GM18517 (cell line): ENCODE data around the gene MVB12A.
A peak's percentile ranks its signal among the peaks of the same experiment; 100 is the strongest.

Source experiments
- ATAC-seq: cut with Tn5 transposase; IDR thresholded peaks from one replicate; pipeline ENCODE4 v1.9.1; 2021; ENCODE audit warnings: mild to moderate bottlenecking, moderate library complexity; ENCODE audit not compliant: unreplicated experiment

The MVB12A gene

DNA sequence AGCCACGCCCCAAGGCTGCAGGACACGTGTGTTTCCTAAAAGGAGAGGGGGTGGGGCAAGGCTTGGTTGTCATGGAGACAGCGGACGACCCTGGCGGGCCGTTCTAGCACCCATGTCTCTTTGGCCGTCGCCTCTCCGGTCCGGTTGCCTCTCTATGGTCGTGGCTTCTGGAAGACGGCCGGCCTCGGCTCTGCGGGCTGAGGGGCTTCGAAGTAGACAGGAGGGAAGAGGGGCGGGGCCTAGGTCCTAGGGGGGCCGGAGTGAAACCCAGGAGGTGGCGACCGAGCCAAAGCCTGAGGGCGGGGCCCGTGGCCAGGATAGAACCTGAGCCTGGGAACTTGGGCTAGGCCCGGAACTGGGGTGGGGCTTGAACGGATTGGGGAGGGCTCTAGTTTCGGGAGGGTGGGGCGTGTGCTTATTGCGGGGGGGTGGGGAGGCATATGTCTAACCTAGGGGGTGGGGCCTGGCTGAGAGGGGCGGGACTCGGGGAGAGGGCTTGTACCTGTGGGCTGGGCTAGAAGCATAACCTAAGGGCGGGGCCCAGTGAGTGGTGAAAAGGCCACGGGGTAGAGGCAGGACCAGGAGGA is 49.7 kb downstream of the MVB12A start:
- ATAC-seq, result peak; percentile 21

DNA sequence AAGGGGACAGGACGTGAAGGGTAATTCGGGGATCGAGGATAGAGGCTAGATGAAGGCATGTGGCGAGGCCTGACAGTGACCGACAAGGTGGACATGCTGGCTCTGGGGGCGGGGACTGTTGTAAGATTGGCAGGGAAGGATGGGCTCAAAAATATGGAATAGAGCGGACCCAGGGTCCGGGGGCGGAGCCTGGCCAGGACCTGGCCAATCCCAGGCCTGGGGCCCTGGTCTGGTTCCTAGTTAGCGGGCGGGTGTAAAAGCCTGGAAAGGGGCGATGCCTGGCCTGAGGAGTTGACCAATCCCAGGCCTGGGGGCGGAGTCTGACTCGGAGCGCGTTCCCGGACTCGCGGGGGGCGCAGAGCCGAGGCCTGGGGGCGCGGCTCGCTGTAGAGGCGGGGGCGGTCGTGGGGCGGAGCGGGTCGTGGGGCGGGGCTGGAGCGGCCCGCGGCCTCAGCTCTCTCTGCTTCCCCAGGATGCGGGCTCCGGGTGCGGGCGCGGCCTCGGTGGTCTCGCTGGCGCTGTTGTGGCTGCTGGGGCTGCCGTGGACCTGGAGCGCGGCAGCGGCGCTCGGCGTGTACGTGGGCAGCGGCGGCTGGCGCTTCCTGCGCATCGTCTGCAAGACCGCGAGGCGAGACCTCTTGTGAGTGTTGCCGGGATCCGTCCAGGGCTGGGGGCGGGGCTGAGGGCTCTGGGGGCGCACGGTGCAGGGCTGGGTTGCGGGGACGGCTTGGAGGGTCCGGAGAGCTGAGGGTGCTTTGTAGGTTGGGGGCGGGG is 50.4 kb downstream of the MVB12A start, which contains the start of gene SLC27A1:
Gene SLC27A1, plus strand, starts transcription at position 457 of the 774 bp plus-strand sequence. Its CDS starts 17 bp downstream, at position 474.
- peak; percentile 63 for ATAC-seq

DNA sequence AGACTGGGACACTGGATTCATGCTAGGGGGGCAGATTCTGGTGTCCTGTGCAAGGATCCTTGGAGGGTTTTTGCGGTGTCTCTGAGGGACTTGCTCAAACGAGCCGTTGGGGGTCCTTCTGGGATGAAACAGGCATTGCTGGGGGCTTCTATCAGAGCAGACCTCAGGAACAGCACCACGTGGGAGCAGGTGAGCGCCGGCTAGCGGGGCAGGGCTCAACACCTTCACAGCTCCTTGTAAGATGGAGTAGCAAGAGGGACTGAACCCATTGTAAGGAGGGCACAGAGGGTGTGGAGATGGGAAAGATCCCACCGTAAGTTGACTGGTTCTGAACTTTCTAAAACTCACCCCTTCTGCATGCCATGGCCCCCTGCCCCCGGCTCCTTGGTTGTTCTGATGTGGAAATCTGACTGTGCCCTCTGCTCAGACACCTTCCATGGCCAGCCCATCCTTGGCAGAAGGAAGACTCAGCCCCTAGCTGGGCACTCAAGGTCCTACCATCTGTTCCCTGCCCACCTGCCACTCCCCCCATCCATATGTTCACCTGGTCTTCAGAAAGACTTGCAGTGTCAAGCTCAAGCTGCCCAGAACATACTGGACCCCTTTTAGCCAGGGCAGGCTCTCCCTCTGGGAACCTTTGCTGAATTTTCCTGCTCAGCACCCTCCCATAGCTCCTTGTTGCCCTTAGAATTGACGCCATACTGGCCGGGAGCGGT is 51.7 kb downstream of the MVB12A start:
- no peak for ATAC-seq

DNA sequence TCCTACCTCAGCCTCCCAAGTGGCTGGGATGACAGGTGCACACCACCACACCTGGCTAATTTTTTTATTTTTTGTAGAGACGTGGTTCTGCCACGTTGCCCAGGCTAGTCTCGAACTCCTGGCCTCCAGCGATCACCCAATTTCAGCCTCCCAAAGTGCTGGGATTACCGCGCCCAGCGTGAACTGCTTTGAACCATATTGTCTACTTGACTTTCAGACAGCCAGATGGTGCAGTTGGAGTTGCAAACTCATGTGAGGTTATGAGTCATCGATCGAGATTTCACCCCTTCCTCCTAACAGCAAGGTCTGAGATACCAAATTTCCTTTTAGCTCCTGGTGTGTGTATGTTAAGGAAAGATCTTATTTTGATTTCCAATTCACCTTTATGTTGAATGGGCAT is 53.2 kb downstream of the MVB12A start:
- ATAC-seq, result no peak
